HepG2 (cell line): ENCODE data around the gene SEMA4C. TPM values are rescaled to one million over a fixed set of nuclear protein-coding genes. Genes with fewer than 3 reads are reported as not detected.

Experiments
- AGO2 ChIP-seq: fragments of 200-400 bp; formaldehyde crosslinking; optimal IDR thresholded peaks from 2 replicates; pipeline ENCODE3; 2017; ENCODE audit warnings: mild to moderate bottlenecking, low read depth, low read length, moderate library complexity
- BRD4 ChIP-seq: sonication (generic); formaldehyde crosslinking; IDR thresholded peaks from 2 replicates; pipeline ENCODE4 v1.4.0; 2020; ENCODE audit warnings: missing genetic modification reagents
- KDM5A ChIP-seq: fragments of 200-600 bp; sonication (generic); IDR thresholded peaks from 2 replicates; pipeline ENCODE4 v1.7.0; 2018; ENCODE audit warnings: antibody characterized with exemption, mild to moderate bottlenecking, low read length, borderline replicate concordance
- MXD4 ChIP-seq: IDR thresholded peaks from 2 replicates; pipeline ENCODE4 v1.6.1; 2016; ENCODE audit warnings: mild to moderate bottlenecking, missing biosample characterization, missing genetic modification reagents
- RARA ChIP-seq: IDR thresholded peaks from 2 replicates; pipeline ENCODE4 v1.6.1; 2016; ENCODE audit warnings: missing genetic modification reagents, missing compliant biosample characterization
- SALL1 ChIP-seq: sonication (generic); formaldehyde crosslinking; IDR thresholded peaks from 2 replicates; pipeline ENCODE4 v1.8.0; 2022; ENCODE audit warnings: mild to moderate bottlenecking, missing genetic modification reagents
- ZBTB4 ChIP-seq: sonication (generic); formaldehyde crosslinking; IDR thresholded peaks from 2 replicates; pipeline ENCODE4 v1.4.0; 2020; ENCODE audit warnings: missing genetic modification reagents, mild to moderate bottlenecking, borderline replicate concordance
- ZFP41 ChIP-seq: sonication (generic); formaldehyde crosslinking; IDR thresholded peaks from 2 replicates; pipeline ENCODE4 v1.4.0; 2020; ENCODE audit warnings: mild to moderate bottlenecking, missing genetic modification reagents, borderline replicate concordance
- ZNF282 ChIP-seq: fragments of 450-650 bp; IDR thresholded peaks from 2 replicates; pipeline ENCODE4 v1.6.1; 2018; ENCODE audit not compliant: partially characterized antibody
- ZNF431 ChIP-seq: sonication (generic); formaldehyde crosslinking; IDR thresholded peaks from 2 replicates; pipeline ENCODE4 v1.9.0; 2022; ENCODE audit warnings: missing genetic modification reagents, low read depth, mild to moderate bottlenecking, borderline replicate concordance
- polyA plus RNA-seq, 8 experiments: library from polyadenylated mRNA; depleted of rRNA in 3 of 8; stranded (reverse) in 7 of 8; unstranded in 1 of 8; fragments of >200 nt; fragmentation: Illumina TruSeq in 4 of 8; extraction: Trizol in 4 of 8; gene quantifications; 2 replicates each; pipeline versions ENCODE4 v1.2.1 to v1.2.3, GENCODE V29; 2011 to 2016; ENCODE audit warnings: low read depth in 4 of 8, missing spikeins in 1 of 8, mixed read lengths in 1 of 8; ENCODE audit not compliant: insufficient read depth in 1 of 8
- total RNA-seq, 5 experiments: library from RNA; depleted of rRNA; stranded (reverse); fragments of >200 nt; fragmentation: Illumina TruSeq; extraction: Trizol; gene quantifications; 2 replicates each; pipeline ENCODE4 v1.2.3, GENCODE V29; 2016; ENCODE audit warnings: low read depth in 1 of 5
- TF ChIP-seq, protein P1 (sequence below): sonication (generic); formaldehyde crosslinking; IDR thresholded peaks from 2 replicates; pipeline ENCODE4 v1.5.1; 2020; ENCODE audit warnings: mild to moderate bottlenecking, missing genetic modification reagents, borderline replicate concordance
- TF ChIP-seq, protein P2 (sequence below): sonication (generic); formaldehyde crosslinking; IDR thresholded peaks from 2 replicates; pipeline ENCODE4 v1.8.1; 2022; ENCODE audit warnings: mild to moderate bottlenecking, missing genetic modification reagents
- TF ChIP-seq, protein P3 (sequence below): sonication (generic); formaldehyde crosslinking; IDR thresholded peaks from 2 replicates; pipeline ENCODE4 v1.9.0; 2022; ENCODE audit warnings: missing genetic modification reagents, mild to moderate bottlenecking, borderline replicate concordance
- TF ChIP-seq, protein P4 (sequence below): sonication (generic); formaldehyde crosslinking; IDR thresholded peaks from 2 replicates; pipeline ENCODE4 v1.5.0; 2020; ENCODE audit warnings: missing genetic modification reagents

SEMA4C gene
- total and polyA plus RNA-seq, 2 of the 13 experiments (the other 11 are each of a cell fraction or from before 2014, with no cell fraction given), result 25.9 to 46.6 TPM

DNA sequence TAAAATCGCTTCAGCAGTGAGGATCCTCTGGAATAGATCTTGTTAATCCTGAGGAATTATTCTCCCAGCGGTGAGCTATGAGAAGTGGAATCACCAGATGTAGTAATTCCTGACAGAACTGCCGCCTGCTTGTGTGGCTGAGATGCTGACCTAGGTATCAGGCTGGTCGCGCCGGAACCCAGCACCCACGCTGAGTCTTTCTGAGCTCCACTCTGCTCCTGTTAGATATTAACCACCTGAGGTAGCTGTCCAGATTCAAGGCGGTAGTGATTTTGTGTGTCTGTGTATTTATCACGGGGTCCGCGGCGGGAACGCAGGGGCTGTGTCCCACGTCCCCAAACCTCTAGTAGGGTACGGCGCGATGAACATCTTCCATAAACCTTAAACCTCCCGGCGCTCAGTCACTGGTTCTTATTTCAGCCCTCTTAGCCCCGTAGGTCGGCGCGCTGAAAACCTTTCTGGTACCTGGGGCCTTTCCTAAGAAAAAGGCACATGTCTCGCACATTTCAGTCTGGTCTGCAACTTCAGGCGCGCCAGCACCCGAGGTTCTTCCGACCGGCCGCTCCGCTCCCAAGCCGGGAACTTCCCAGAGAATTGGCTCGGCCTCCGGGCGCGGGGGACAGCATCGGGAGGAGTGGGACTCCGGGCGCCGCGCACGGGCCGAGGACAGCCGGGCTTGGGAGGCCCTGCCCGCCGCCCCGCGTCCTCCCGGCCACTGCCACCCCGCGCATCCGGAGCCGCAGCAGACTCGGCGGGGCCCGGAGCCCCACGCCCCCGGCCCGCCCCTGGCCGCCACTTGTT, 54.4 kb downstream of the SEMA4C start (continued):
- no peak for TF ChIP-seq ZBTB4 (CRISPR knock-in tag)
- TF ChIP-seq ZNF431 (CRISPR knock-in tag), result no peak; the same call in none of the 2 replicates
- TF ChIP-seq RARA (CRISPR knock-in tag), result peak; percentile 19; the same call in 1 of the 2 replicates
- TF ChIP-seq KDM5A, result peak; percentile 13; the same call in 1 of the 2 replicates
- TF ChIP-seq ZFP41 (CRISPR knock-in tag), result no peak
- TF ChIP-seq AGO2, result peak; percentile 60
- TF ChIP-seq, protein P1, sequence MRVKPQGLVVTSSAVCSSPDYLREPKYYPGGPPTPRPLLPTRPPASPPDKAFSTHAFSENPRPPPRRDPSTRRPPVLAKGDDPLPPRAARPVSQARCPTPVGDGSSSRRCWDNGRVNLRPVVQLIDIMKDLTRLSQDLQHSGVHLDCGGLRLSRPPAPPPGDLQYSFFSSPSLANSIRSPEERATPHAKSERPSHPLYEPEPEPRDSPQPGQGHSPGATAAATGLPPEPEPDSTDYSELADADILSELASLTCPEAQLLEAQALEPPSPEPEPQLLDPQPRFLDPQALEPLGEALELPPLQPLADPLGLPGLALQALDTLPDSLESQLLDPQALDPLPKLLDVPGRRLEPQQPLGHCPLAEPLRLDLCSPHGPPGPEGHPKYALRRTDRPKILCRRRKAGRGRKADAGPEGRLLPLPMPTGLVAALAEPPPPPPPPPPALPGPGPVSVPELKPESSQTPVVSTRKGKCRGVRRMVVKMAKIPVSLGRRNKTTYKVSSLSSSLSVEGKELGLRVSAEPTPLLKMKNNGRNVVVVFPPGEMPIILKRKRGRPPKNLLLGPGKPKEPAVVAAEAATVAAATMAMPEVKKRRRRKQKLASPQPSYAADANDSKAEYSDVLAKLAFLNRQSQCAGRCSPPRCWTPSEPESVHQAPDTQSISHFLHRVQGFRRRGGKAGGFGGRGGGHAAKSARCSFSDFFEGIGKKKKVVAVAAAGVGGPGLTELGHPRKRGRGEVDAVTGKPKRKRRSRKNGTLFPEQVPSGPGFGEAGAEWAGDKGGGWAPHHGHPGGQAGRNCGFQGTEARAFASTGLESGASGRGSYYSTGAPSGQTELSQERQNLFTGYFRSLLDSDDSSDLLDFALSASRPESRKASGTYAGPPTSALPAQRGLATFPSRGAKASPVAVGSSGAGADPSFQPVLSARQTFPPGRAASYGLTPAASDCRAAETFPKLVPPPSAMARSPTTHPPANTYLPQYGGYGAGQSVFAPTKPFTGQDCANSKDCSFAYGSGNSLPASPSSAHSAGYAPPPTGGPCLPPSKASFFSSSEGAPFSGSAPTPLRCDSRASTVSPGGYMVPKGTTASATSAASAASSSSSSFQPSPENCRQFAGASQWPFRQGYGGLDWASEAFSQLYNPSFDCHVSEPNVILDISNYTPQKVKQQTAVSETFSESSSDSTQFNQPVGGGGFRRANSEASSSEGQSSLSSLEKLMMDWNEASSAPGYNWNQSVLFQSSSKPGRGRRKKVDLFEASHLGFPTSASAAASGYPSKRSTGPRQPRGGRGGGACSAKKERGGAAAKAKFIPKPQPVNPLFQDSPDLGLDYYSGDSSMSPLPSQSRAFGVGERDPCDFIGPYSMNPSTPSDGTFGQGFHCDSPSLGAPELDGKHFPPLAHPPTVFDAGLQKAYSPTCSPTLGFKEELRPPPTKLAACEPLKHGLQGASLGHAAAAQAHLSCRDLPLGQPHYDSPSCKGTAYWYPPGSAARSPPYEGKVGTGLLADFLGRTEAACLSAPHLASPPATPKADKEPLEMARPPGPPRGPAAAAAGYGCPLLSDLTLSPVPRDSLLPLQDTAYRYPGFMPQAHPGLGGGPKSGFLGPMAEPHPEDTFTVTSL (CRISPR knock-in tag), result no peak
- TF ChIP-seq ZNF282, result no peak
- TF ChIP-seq, protein P2, sequence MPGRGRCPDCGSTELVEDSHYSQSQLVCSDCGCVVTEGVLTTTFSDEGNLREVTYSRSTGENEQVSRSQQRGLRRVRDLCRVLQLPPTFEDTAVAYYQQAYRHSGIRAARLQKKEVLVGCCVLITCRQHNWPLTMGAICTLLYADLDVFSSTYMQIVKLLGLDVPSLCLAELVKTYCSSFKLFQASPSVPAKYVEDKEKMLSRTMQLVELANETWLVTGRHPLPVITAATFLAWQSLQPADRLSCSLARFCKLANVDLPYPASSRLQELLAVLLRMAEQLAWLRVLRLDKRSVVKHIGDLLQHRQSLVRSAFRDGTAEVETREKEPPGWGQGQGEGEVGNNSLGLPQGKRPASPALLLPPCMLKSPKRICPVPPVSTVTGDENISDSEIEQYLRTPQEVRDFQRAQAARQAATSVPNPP (CRISPR knock-in tag), result 0 out of 2 replicates have a peak, but pooled peaks have one; percentile 9
- TF ChIP-seq, protein P3, sequence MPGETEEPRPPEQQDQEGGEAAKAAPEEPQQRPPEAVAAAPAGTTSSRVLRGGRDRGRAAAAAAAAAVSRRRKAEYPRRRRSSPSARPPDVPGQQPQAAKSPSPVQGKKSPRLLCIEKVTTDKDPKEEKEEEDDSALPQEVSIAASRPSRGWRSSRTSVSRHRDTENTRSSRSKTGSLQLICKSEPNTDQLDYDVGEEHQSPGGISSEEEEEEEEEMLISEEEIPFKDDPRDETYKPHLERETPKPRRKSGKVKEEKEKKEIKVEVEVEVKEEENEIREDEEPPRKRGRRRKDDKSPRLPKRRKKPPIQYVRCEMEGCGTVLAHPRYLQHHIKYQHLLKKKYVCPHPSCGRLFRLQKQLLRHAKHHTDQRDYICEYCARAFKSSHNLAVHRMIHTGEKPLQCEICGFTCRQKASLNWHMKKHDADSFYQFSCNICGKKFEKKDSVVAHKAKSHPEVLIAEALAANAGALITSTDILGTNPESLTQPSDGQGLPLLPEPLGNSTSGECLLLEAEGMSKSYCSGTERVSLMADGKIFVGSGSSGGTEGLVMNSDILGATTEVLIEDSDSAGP, result peak; percentile 69; the same call in 1 of the 2 replicates
- TF ChIP-seq, protein P4, sequence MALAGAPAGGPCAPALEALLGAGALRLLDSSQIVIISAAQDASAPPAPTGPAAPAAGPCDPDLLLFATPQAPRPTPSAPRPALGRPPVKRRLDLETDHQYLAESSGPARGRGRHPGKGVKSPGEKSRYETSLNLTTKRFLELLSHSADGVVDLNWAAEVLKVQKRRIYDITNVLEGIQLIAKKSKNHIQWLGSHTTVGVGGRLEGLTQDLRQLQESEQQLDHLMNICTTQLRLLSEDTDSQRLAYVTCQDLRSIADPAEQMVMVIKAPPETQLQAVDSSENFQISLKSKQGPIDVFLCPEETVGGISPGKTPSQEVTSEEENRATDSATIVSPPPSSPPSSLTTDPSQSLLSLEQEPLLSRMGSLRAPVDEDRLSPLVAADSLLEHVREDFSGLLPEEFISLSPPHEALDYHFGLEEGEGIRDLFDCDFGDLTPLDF (CRISPR knock-in tag), result 0 out of 2 replicates have a peak, but pooled peaks have one; percentile 47
- TF ChIP-seq BRD4 (CRISPR knock-in tag), result peak; percentile 17; the same call in 1 of the 2 replicates
- TF ChIP-seq MXD4, result peak; percentile 39
- TF ChIP-seq SALL1 (CRISPR knock-in tag), result no peak
